ENCODE results near the gene OR5H14.
A peak's percentile ranks its signal among the peaks of the same experiment; 100 is the strongest.
"Not testable (repeated sequence)": the region's sequence is repeated elsewhere in the genome, so short reads cannot be mapped to it uniquely, and the experiment has no call there.

OR5H14 gene

GRCh38 chr3:98114264-98114663, 33.0 kb upstream of the OR5H14 start:
- TF ChIP-seq CTCF (IDR thresholded peaks at IDR 0.05), result no peak
- Histone ChIP-seq H3K4me1 (no peaks in the 10 kb centered on the region), H3K27ac (no peak overlapping the region), H3K4me3 (ENCODE audit: low read depth, low read length) (no peak overlapping the region), H3K9me3 (ENCODE audit: control insufficient read depth, low read length) (no peaks in the 10 kb centered on the region), H2AFZ (no peak overlapping the region), H3K36me3 (ENCODE audit: control insufficient read depth, insufficient read depth, low read length) (no peaks in the 10 kb centered on the region), H3K9ac (no peak overlapping the region), H3K27me3 (ENCODE audit: control insufficient read depth, insufficient read depth, low read length) (no peaks in the 10 kb centered on the region), H3K4me2 (ENCODE audit: low read length) (no peak overlapping the region), H3K79me2 (no peaks in the 10 kb centered on the region)

GRCh38 chr3:98115717-98116116, 31.6 kb upstream of the OR5H14 start:
- no peak overlapping the region for H3K27ac ChIP-seq
- no peaks in the 10 kb centered on the region for H3K27me3 ChIP-seq (ENCODE audit: control insufficient read depth, insufficient read depth, low read length)

GRCh38 chr3:98130421-98130820, 16.9 kb upstream of the OR5H14 start, which contains the start of gene OR5H1:
TSS of gene OR5H1 (plus strand) at chr3:98130721. CDS start at chr3:98132698, 1,977 bp downstream.
- Histone ChIP-seq H3K4me1 (no peaks in the 10 kb centered on the region), H3K9me3 (ENCODE audit: control insufficient read depth, low read length) (no peaks in the 10 kb centered on the region), H3K79me2 (no peaks in the 10 kb centered on the region), H2AFZ (no peak within 1 kb of the TSS), H3K4me2 (ENCODE audit: low read length) (no peak within 1 kb of the TSS), H3K27ac (no peak within 1 kb of the TSS), H3K4me3 (ENCODE audit: low read depth, low read length) (no peak within 1 kb of the TSS), H3K27me3 (ENCODE audit: control insufficient read depth, insufficient read depth, low read length) (no peaks in the 10 kb centered on the region), H3K36me3 (ENCODE audit: control insufficient read depth, insufficient read depth, low read length) (no peaks in the 10 kb centered on the region), H3K9ac (no peak within 1 kb of the TSS)
- no peak for TF ChIP-seq CTCF (IDR thresholded peaks at IDR 0.05)

More at GRCh38 chr3:98115717-98116116, 31.6 kb upstream of the OR5H14 start:
- Histone ChIP-seq H3K4me3 (ENCODE audit: low read depth, low read length) (no peak overlapping the region), H2AFZ (no peak overlapping the region), H3K4me2 (ENCODE audit: low read length) (no peak overlapping the region), H3K79me2 (no peaks in the 10 kb centered on the region), H3K9me3 (ENCODE audit: control insufficient read depth, low read length) (no peaks in the 10 kb centered on the region), H3K9ac (no peak overlapping the region), H3K4me1 (no peaks in the 10 kb centered on the region), H3K36me3 (ENCODE audit: control insufficient read depth, insufficient read depth, low read length) (no peaks in the 10 kb centered on the region)
- TF ChIP-seq CTCF (IDR thresholded peaks at IDR 0.05), result no peak

- H3K27me3 ChIP-seq (ENCODE audit: control insufficient read depth, insufficient read depth, low read length), result no peaks in the 10 kb centered on the region
- H3K36me3 ChIP-seq (ENCODE audit: control insufficient read depth, insufficient read depth, low read length), result no peaks in the 10 kb centered on the region
- H3K79me2 ChIP-seq, result no peaks in the 10 kb centered on the region
- no peaks in the 10 kb centered on the region for H3K9me3 ChIP-seq (ENCODE audit: control insufficient read depth, low read length)
- H3K4me1 ChIP-seq, result no peaks in the 10 kb centered on the region
- no peak overlapping the region for H3K4me3 ChIP-seq (ENCODE audit: low read depth, low read length)
- TF ChIP-seq CTCF (IDR thresholded peaks at IDR 0.05), result no peak
- no peak overlapping the region for H3K27ac ChIP-seq
- peak overlapping the region; percentile 35 for H2AFZ ChIP-seq
- no peak overlapping the region for H3K4me2 ChIP-seq (ENCODE audit: low read length)
- H3K9ac ChIP-seq, result no peak overlapping the region
These were observed 10.6 kb upstream of the OR5H14 start for GRCh38 chr3:98136631-98137030.

- not testable (repeated sequence) for H3K4me1 ChIP-seq; H2AFZ ChIP-seq; H3K9ac ChIP-seq; H3K27me3 ChIP-seq (ENCODE audit: control insufficient read depth, insufficient read depth, low read length); H3K4me3 ChIP-seq (ENCODE audit: low read depth, low read length); H3K27ac ChIP-seq; H3K4me2 ChIP-seq (ENCODE audit: low read length); H3K79me2 ChIP-seq; H3K36me3 ChIP-seq (ENCODE audit: control insufficient read depth, insufficient read depth, low read length); H3K9me3 ChIP-seq (ENCODE audit: control insufficient read depth, low read length)
These were observed 9.3 kb upstream of the OR5H14 start for GRCh38 chr3:98137826-98138557.
